ENCODE results near the gene PTDSS2.
"Not testable (repeated sequence)": the region's sequence is repeated elsewhere in the genome, so short reads cannot be mapped to it uniquely, and the experiment has no call there.

PTDSS2 gene

DNA sequence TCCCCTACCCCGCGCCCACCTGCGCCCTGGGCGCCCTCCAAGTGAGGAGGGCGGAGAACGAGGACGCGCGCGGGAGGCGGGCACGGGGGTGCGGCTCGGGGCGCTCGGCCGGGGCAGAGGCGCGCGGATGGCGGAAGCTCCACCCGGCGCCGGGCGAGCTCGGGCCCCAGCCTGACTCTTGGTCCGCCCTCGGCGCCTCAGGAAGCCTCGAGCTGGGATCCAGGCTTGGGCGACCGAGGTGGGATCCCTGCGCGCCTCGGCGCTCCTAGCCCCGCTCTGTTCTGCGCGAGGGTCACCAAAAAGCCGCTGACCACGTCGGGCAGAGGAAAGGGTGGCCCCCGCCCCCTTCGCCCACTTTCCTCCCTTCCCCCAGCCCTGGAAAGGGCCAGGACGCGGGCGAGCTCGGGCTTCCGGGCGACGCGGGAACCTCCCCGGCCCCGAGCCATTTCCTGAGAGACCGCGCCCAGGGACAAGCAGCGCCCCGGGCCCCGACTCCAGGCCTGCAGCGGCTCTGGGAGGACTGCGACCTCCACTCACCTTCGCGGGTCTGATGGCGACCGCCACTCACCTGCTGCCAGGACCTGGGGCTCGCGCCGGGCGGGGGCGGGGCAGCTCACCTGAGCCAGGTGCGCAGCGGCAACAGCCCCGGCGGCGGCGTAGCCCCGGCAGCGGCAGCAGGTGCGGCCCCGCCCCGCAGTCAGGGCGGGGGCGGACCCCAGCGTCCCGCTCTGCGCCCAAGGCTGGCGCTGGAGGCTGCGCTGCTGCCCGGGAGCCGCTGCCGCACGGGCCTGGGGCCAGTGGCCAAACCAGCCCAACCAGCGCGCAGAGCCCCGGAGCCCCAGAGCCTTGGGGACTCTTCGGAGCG, 33.1 kb upstream of the PTDSS2 start:
- in situ Hi-C loops (cut with HindIII; ENCODE audit: low pct_unique_long_range_greater_than_20kb, low sequenced_read_pairs) = no loop called here
- DNase-seq (ENCODE audit: low read depth in 1 of 2, low spot score in 1 of 2) = peak; percentile 65 to 77

GRCh38 chr11:417652-418342, 32.3 kb upstream of the PTDSS2 start:
- in situ Hi-C loops (cut with HindIII; ENCODE audit: low pct_unique_long_range_greater_than_20kb, low sequenced_read_pairs) = no loop called here
- no peak for TF ChIP-seq JUND (IDR thresholded peaks at IDR 0.05; ENCODE audit: low read depth)
- DNase-seq (ENCODE audit: low read depth in 1 of 2, low spot score in 1 of 2) = peak in 1 of 2 experiments; percentile 42

More for the DNA sequence above, 33.1 kb upstream of the PTDSS2 start:
- TF ChIP-seq JUND (IDR thresholded peaks at IDR 0.05; ENCODE audit: low read depth) = no peak

GRCh38 chr11:418343-419247, 31.5 kb upstream of the PTDSS2 start:
- in situ Hi-C loops (cut with HindIII; ENCODE audit: low pct_unique_long_range_greater_than_20kb, low sequenced_read_pairs) = no loop called here
- no peak for TF ChIP-seq JUND (IDR thresholded peaks at IDR 0.05; ENCODE audit: low read depth)
- DNase-seq (ENCODE audit: low read depth in 1 of 2, low spot score in 1 of 2) = no peak

DNA sequence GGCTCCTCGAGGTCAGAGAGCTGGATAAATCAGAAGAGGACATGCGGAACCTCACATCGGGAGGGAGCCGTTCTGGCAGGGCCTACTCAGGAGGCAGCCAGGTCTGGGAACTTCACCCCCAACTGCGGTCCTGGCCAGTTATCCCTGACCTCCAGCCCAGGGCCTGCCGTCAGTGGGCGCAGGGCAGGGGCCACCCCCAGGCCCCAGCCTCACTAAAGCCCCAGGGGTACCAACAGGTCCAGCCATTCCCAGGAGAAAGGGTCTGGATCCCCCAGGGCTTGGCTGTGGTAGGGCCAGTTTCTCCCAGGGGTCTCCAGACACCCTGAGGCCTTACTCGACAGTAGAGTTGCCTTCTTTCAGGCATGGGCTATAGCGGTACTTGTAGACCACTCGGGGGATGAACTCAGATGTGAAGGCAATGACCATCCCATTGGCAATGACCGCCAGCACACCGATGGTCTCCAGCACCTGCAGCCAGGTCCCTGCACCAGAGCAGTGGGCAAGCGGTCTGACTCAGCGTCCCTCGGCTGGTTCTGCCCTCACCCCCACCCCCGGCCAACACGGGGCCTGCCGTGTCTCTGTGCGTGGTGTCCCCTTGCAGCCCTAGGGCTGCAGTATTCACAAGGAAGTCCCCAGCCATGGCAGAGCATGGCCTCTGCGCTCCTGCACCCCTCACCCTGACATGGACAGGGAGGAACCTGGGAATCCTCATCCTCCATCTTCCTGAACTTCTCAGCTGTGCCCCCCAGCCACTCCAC, 30.7 kb upstream of the PTDSS2 start:
- in situ Hi-C loops (cut with HindIII; ENCODE audit: low pct_unique_long_range_greater_than_20kb, low sequenced_read_pairs) = no loop called here
- TF ChIP-seq JUND (IDR thresholded peaks at IDR 0.05; ENCODE audit: low read depth) = no peak
- DNase-seq (ENCODE audit: low read depth in 1 of 2, low spot score in 1 of 2) = no peak

DNA sequence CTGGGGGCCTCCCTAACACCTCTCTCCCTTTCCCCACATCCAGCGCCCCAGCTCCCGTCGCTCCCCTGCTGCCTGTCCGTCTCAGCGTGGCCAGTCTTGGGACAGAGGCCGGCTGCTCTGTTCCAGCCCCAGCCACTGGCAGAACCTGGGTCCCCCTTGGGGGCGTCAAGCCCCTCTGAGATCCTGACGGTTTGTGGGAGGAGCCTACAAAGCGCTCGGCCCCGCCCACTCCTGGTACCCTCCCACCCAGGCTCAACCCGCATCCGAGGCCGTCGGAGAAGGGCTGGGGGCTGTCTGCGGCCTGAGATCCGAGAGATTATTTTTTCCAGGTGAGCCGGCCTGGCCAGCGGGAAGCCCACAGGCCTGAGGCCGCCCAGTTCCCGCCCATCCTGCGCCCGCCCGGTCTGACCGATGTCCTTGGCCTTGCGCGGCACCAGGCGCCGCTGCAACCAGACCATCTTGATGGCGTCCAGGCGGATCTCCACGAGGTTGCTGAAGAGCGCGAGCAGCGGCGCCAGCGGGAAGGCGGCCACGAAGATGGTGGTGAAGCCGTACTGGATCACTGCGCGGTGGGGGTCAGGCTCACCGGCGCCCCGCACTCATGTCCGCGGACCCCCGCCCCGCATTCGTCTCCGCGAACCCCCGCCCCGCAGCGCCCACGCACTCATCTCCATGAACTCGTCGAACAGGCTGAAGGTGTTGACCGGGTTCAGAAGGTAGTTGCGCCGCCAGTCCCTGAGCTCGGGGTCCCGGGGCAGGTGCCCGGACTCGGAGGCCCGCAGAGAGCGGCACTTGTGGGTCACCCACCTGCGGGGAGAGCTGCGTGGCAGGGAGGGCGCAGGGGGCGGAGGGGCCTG, 29.8 kb upstream of the PTDSS2 start:
- DNase-seq (ENCODE audit: low read depth in 1 of 2, low spot score in 1 of 2) = no peak
- in situ Hi-C loops (cut with HindIII; ENCODE audit: low pct_unique_long_range_greater_than_20kb, low sequenced_read_pairs) = no loop called here
- TF ChIP-seq JUND (IDR thresholded peaks at IDR 0.05; ENCODE audit: low read depth) = no peak

- no peak for DNase-seq (ENCODE audit: low read depth in 1 of 2, low spot score in 1 of 2)
- no peak for TF ChIP-seq JUND (IDR thresholded peaks at IDR 0.05; ENCODE audit: low read depth)
- in situ Hi-C loops (cut with HindIII; ENCODE audit: low pct_unique_long_range_greater_than_20kb, low sequenced_read_pairs) = no loop called here
Observed at GRCh38 chr11:420911-421321, 29.2 kb upstream of the PTDSS2 start.

GRCh38 chr11:422249-422656, 27.8 kb upstream of the PTDSS2 start:
- no peak for TF ChIP-seq JUND (IDR thresholded peaks at IDR 0.05; ENCODE audit: low read depth)
- in situ Hi-C loops (cut with HindIII; ENCODE audit: low pct_unique_long_range_greater_than_20kb, low sequenced_read_pairs) = no loop called here
- no peak for DNase-seq (ENCODE audit: low read depth in 1 of 2, low spot score in 1 of 2)

DNA sequence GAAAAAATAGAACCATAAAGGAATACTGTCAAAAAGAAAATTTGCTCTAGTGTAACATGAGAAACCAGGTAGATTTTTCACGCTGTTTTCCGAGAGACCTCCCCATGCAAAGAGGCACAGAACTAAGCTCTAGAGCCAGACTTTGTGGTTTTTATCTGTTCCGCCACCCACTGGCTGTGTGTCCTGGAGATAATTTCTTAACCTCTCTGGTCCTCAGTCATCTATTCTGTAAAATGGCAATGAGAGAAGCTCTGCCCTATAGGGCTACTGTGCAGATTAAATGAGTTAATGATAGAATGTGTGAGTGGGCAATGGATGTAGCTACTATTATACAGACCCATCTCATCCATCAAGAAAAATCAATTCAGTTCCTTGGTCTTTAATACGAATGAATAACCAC, 25.8 kb upstream of the PTDSS2 start:
- no peak for TF ChIP-seq JUND (IDR thresholded peaks at IDR 0.05; ENCODE audit: low read depth)
- no peak for DNase-seq (ENCODE audit: low read depth in 1 of 2, low spot score in 1 of 2)
- in situ Hi-C loops (cut with HindIII; ENCODE audit: low pct_unique_long_range_greater_than_20kb, low sequenced_read_pairs) = no loop called here

GRCh38 chr11:424766-425165, 25.3 kb upstream of the PTDSS2 start:
- DNase-seq (ENCODE audit: low read depth in 1 of 2, low spot score in 1 of 2); in situ Hi-C loops (cut with HindIII; ENCODE audit: low pct_unique_long_range_greater_than_20kb, low sequenced_read_pairs): not testable (repeated sequence)

DNA sequence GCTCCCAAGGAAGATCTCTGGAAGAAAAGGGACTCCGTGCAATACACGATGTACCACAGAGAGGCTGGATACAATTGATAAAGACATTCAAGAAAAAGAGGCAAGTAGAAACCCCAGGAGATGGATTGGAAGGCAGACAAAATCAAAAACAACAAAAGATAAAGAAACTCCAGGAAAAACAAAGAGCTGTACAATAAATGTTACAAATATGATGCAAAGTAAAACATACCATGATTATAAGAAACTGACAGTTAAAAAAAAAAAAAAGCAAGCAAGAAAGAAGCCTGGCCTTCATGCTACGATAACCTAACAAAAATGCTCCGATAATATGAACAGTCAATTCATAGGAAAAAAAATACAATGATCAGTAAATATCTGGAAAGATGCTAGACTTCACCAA, 24.8 kb upstream of the PTDSS2 start:
- no peak for TF ChIP-seq JUND (IDR thresholded peaks at IDR 0.05; ENCODE audit: low read depth)
- in situ Hi-C loops (cut with HindIII; ENCODE audit: low pct_unique_long_range_greater_than_20kb, low sequenced_read_pairs) = no loop called here
- no peak for DNase-seq (ENCODE audit: low read depth in 1 of 2, low spot score in 1 of 2)

DNA sequence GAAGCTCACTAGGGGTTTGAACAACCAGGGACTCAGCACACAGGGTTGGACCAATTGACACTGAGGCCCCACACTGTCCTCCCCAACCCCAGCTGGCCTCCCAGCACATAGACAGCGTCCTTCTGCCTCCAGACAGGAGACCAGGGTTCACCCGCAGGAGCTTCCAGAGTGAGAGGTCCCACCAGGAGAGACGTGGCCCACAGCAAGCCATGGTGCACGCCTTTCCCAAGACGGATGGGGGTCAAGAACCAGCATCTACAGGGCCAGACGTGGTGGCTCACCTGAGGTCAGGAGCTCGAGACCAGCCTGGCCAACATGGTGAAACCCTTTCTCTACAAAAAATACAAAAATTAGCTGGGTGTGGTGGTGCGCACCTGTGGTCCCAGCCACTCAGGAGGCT, 23.2 kb upstream of the PTDSS2 start:
- no peak for DNase-seq (ENCODE audit: low read depth in 1 of 2, low spot score in 1 of 2)
- in situ Hi-C loops (cut with HindIII; ENCODE audit: low pct_unique_long_range_greater_than_20kb, low sequenced_read_pairs) = no loop called here
- no peak for TF ChIP-seq JUND (IDR thresholded peaks at IDR 0.05; ENCODE audit: low read depth)

Measured in T47D (cell line).